Hepatic stellate cell (primary cell): ENCODE measurements around the gene ASCC2.
A peak's percentile ranks its signal among the peaks of the same experiment; 100 is the strongest.
"Not testable (repeated sequence)": the region's sequence is repeated elsewhere in the genome, so short reads cannot be mapped to it uniquely, and the experiment has no call there.

Experiments
- DNase-seq: peaks from one replicate; pipeline ENCODE4 v3.0.0; 2011; ENCODE audit warnings: low spot score

ASCC2 gene

GRCh38 chr22:29856496-29856895 is 18.4 kb upstream of the ASCC2 start:
- no peak for DNase-seq

DNA sequence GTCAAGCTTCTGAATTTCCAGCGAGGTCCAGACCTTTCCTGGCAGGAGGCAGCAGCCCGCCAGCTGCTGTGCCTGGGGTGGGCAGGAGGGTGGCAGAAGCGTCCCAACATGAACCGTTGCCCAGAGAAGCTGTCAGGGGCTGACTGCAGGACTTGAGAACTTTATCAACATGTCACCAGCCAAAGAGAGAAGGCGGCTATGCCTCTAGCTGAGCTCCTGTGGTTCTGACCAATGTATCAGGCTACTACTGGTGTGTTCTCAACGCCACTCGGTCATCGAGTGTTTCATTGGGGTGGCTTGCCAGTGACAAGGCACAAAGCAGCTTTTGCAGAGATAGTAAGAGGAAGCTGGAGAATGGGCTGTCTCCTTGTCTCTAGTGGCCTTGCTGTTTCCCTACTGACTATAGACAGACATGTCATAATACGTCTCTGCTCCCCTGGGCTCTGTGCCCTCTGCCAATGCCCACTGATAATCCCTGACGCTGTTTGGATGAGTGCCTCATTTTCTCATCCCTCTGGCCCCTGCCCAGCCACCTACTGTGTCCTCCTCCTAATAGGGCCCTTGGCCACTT is 17.6 kb upstream of the ASCC2 start:
- no peak for DNase-seq

GRCh38 chr22:29854432-29854831 is 16.4 kb upstream of the ASCC2 start:
- no peak for DNase-seq

GRCh38 chr22:29848111-29848510 is 10.0 kb upstream of the ASCC2 start:
- no peak for DNase-seq

DNA sequence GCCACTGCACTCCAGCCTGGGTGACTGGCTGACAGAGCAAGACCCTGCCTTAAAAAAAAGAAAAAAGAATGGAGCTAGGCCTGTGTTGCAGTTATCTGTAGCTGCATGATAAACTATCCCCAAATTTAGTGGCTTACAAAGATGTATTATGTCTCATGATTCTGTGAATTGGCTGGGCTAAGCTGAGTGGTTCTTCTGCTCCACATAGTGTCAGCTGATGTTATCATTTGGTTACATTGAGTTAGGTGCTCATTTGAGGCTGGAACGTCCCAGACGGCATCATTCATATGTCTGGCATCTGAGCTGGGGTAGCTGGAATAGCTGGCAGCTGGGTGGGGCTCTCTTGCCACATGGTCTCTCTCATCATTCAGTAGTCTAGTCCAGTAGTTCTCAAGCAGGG is 8.2 kb upstream of the ASCC2 start:
- no peak for DNase-seq

DNA sequence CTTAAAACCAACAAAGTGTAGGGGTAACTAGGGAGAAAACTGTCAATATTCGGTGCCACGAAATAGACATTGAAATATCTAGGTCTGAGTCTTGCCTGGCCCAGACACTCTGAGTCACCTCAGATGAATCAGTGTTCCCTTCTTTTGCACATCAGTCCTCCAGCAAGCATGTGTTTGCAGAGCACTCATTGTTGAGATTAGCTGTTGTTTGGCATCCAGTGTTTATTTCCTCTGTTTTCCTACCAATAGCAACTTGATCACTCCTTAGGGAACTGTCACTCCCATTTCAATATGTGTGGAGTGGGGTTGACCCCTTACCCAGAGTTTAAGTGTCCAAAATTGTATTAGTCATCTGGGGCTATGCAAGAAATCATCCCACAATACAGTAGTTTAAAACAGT is 4.7 kb upstream of the ASCC2 start:
- peak; percentile 74 for DNase-seq

GRCh38 chr22:29842172-29842571 is 4.1 kb upstream of the ASCC2 start:
- DNase-seq: no peak

DNA sequence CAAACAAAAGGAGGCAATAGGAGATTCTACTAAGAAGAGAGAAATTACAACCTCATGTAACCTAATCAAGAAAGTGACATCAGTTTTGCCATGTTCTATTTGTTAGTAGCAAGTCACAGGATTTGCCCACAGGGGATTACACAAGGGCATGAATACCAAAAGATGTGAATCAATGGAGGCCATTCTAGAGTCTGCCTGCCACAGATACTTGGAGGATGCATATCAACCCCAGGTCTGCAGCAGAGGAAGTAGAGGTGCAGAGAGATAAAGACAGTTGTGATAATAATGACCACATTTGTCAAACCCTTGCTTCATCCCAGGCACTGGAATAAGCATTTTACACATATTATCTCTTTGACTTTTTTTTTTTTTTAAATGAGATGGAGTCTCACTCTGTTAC is 2.4 kb upstream of the ASCC2 start:
- no peak for DNase-seq

GRCh38 chr22:29839039-29839438 is 965 bp upstream of the ASCC2 start:
- DNase-seq: no peak

- DNase-seq: no peak
These were observed 504 bp upstream of the ASCC2 start for GRCh38 chr22:29838599-29838956.

GRCh38 chr22:29836791-29837370 is 1.2 kb downstream of the ASCC2 start:
- not testable (repeated sequence) for DNase-seq

GRCh38 chr22:29834046-29834445 is 4.0 kb downstream of the ASCC2 start:
- DNase-seq: no peak

GRCh38 chr22:29833392-29833965 is 4.6 kb downstream of the ASCC2 start:
- no peak for DNase-seq

DNA sequence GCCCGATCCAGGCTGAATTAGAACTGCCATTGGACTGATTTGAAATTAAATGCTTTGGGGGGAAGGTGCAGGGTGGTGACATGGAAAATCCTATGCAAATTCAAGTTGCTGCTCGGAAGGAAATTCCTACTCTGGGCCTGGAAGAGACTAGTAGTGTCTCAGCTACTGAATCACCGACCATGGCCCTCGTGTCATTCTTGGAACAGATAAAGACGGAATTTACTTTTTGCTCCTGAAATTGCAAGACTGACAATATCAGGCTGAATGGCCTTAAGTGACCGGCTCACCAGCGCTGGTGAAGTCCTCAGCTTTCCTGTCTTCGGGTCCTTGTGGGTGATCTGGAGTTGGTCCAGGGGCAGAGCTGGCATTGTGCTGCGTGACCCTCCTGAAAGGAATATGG is 6.1 kb downstream of the ASCC2 start:
- no peak for DNase-seq

DNA sequence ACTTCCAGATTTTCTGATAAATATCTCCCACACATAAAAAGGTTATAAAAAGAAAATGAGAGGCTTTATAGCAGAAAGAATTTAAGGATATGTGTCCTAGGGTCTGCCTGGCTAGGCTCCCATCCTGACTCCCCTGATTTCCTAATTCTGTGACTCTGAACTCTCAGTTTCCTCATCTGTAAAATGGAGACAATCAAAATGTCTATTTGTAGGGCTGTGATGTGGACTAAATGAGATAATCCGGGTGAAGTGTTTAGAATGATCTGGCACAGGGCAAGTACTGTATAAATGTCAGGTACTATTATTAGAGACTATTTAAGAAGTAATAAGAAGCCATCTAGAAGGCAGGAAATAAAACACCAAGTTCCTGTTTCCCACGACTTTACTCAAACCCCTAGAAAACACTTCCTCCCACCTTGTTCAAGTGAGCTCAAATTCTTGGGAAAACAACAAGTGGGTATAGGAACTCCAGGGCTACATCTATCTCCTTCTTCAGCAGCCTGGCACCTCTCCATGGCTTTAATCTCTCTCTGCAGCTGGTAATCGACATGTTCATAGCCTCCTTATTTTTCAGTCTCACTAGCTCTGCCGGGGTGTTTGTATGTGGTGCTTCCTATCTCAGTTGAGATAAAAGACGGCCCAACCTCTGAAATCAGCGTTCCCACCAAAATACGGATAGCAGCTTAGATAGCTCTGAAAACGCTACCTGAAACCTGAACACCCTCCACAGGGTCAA is 6.7 kb downstream of the ASCC2 start:
- no peak for DNase-seq

- DNase-seq: no peak
These were observed 7.5 kb downstream of the ASCC2 start for GRCh38 chr22:29830585-29830984.

- DNase-seq: not testable (repeated sequence)
These were observed 10.3 kb downstream of the ASCC2 start for GRCh38 chr22:29827726-29828125.

- no peak for DNase-seq
These were observed 11.0 kb downstream of the ASCC2 start for GRCh38 chr22:29827091-29827490.

- DNase-seq: no peak
These were observed 12.5 kb downstream of the ASCC2 start for GRCh38 chr22:29825578-29825977.

GRCh38 chr22:29824677-29825076 is 13.4 kb downstream of the ASCC2 start:
- no peak for DNase-seq

GRCh38 chr22:29821291-29822016 is 16.6 kb downstream of the ASCC2 start:
- peak; percentile 73 for DNase-seq

DNA sequence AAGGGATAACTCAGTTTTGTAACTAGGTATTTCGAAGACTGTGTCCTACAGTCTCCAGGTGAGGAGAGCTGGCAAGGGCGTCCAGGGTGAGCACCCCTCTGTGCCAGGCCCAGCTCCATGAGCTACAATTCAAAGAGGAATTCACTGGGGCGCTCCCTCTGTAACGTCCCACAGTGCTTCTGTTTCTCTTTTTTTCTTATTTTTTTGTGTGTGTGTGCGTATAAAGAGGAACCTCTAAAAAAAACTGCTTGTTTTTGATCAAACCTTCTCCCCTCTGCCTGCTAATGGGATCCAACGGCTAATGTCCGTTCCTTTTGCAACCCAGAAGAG is 17.1 kb downstream of the ASCC2 start:
- DNase-seq: no peak

- DNase-seq: no peak
These were observed 18.6 kb downstream of the ASCC2 start for GRCh38 chr22:29819501-29819900.
